ENCODE results near the gene DGAT2L6. TPM values are rescaled to one million over a fixed set of nuclear protein-coding genes. Genes with fewer than 3 reads are reported as not detected.

Gene DGAT2L6
- polyA plus RNA-seq, 1 donor from 2014 or later, result not detected

DNA sequence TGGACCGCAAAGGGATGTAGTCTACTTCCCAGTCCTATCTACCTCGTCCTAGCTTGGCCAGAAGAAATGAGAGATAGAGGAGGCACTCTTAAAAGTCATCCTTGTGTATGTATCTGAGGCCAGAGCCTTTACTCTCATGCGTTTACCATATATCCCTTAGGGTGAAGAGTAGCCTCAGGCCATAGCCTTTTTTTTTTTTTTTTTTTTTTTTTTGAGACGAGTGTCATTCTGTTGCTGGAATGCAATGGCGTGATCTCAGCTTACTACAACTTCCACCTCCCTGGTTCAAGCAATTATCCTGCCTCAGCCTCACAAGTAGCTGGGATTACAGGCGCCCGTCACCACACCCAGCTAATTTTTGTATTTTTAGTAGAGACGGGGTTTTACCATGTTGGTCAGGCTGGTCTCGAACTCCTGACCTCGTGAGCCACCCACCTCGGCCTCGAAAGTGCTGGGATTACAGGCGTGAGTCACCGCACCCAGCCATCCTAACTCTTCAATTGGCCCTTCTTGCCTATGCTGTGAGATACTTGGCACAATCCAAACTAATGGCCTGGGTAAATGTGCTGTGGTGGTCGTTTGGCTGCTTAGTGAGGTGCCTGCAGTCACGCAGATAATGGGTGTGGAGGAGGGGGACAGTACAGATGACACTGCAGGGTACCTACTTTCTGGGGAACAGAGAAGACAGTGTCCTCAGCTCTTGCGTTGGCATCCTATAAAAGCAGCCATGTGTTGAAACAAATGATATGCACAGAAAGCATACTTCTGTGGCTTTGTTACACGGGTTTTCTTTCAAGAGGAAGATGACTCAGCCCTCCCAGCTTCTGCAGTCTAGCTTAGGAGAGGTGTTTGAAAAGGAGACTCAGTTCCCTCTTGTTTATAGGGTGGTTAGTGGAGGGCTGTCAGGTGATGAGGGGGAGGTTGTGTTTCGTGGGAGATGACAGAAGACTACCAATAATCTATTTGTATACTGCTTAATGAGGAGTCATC is 10.4 kb upstream of the DGAT2L6 start:
- H3K9me2 ChIP-seq (ENCODE audit: insufficient read depth, low read length), result no peaks in the 10 kb centered on the region
- H2AFZ ChIP-seq (ENCODE audit: low read depth, low read length), result no peak overlapping the region
- no peaks in the 10 kb centered on the region for H3K79me2 ChIP-seq (replicated peaks; ENCODE audit: insufficient read depth, low read length)
- no peak overlapping the region for H3K9ac ChIP-seq (ENCODE audit: low read length)
- H4K20me1 ChIP-seq (ENCODE audit: insufficient read depth), result no peaks in the 10 kb centered on the region
- no peak overlapping the region for H3K27ac ChIP-seq (ENCODE audit: low read length)
- TF ChIP-seq TAF1 (IDR thresholded peaks at IDR 0.05; ENCODE audit: low read depth) (no peak), MXI1 (conservative IDR thresholded peaks at IDR 0.05; ENCODE audit: poor library complexity, severe bottlenecking) (no peak), SMC3 (conservative IDR thresholded peaks at IDR 0.05; ENCODE audit: poor library complexity) (no peak), RAD21 (conservative IDR thresholded peaks at IDR 0.05) (no peak), EZH2 (IDR thresholded peaks at IDR 0.05; ENCODE audit: borderline replicate concordance, insufficient read depth, low read length, poor library complexity, severe bottlenecking) (no peak), POLR2AphosphoS5 (IDR thresholded peaks at IDR 0.05) (no peak), EP300 (conservative IDR thresholded peaks at IDR 0.05; ENCODE audit: poor library complexity, severe bottlenecking) (no peak)
- TF ChIP-seq, protein P1, sequence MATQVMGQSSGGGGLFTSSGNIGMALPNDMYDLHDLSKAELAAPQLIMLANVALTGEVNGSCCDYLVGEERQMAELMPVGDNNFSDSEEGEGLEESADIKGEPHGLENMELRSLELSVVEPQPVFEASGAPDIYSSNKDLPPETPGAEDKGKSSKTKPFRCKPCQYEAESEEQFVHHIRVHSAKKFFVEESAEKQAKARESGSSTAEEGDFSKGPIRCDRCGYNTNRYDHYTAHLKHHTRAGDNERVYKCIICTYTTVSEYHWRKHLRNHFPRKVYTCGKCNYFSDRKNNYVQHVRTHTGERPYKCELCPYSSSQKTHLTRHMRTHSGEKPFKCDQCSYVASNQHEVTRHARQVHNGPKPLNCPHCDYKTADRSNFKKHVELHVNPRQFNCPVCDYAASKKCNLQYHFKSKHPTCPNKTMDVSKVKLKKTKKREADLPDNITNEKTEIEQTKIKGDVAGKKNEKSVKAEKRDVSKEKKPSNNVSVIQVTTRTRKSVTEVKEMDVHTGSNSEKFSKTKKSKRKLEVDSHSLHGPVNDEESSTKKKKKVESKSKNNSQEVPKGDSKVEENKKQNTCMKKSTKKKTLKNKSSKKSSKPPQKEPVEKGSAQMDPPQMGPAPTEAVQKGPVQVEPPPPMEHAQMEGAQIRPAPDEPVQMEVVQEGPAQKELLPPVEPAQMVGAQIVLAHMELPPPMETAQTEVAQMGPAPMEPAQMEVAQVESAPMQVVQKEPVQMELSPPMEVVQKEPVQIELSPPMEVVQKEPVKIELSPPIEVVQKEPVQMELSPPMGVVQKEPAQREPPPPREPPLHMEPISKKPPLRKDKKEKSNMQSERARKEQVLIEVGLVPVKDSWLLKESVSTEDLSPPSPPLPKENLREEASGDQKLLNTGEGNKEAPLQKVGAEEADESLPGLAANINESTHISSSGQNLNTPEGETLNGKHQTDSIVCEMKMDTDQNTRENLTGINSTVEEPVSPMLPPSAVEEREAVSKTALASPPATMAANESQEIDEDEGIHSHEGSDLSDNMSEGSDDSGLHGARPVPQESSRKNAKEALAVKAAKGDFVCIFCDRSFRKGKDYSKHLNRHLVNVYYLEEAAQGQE (IDR thresholded peaks at IDR 0.05; ENCODE audit: borderline replicate concordance), result no peak
- TF ChIP-seq, protein P2, sequence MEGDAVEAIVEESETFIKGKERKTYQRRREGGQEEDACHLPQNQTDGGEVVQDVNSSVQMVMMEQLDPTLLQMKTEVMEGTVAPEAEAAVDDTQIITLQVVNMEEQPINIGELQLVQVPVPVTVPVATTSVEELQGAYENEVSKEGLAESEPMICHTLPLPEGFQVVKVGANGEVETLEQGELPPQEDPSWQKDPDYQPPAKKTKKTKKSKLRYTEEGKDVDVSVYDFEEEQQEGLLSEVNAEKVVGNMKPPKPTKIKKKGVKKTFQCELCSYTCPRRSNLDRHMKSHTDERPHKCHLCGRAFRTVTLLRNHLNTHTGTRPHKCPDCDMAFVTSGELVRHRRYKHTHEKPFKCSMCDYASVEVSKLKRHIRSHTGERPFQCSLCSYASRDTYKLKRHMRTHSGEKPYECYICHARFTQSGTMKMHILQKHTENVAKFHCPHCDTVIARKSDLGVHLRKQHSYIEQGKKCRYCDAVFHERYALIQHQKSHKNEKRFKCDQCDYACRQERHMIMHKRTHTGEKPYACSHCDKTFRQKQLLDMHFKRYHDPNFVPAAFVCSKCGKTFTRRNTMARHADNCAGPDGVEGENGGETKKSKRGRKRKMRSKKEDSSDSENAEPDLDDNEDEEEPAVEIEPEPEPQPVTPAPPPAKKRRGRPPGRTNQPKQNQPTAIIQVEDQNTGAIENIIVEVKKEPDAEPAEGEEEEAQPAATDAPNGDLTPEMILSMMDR (IDR thresholded peaks at IDR 0.05; ENCODE audit: poor library complexity, severe bottlenecking), result no peak
- H3K9me3 ChIP-seq (ENCODE audit: low read length), result no peaks in the 10 kb centered on the region
- H3F3A ChIP-seq (ENCODE audit: insufficient read depth, low read length, poor library complexity, severe bottlenecking), result no peaks in the 10 kb centered on the region
- H3K4me3 ChIP-seq (ENCODE audit: low read length), result no peak overlapping the region
- no peaks in the 10 kb centered on the region for H3K27me3 ChIP-seq (ENCODE audit: insufficient read depth, low read depth, low read length)
- H3K4me2 ChIP-seq (ENCODE audit: low read length), result no peak overlapping the region
- no peaks in the 10 kb centered on the region for H3K36me3 ChIP-seq (ENCODE audit: insufficient read depth, low read length)

DNA sequence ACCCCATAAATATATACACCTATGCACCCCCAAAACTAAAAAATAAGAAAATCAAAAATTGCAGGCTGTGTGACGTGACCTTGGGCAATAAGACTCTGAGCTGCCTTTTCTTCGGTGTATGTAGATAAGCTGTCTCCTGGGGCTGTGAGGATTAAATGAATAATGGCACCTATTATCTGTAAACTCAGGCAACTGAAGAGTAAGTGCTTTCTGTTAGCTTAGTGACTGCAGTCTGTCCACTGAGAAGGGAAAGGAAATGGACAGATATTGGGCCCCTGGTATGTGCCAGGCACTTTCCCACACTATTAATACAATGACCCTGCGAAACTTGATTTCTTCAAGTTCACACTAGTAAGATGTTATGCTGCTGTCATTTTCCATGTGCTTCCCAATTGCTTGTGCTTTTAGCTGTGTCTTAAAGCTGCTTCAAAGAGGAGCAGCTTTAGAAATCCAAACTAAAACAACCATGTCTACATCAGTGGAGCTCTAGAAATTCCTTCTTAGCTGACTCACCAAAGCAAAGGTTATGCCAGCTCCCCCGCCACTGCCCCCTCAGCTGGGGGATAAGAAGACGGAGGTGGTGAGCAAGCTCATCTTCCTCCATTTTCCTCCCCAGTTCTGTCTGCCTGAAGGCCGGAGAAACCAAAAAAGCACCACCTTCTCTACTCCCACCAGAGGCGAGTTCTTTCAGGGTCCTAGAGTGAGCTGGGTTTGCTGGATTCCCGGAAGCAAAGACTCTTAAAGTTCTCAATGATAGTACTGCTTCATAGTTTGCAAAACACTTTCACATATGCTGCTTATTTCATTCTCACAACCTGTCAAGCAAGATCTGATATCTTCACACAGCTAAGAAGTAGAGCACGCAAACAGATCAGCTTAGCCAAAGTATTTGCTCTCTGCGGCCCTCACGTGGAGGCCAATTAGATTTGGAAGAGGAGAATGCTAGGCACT is 8.8 kb upstream of the DGAT2L6 start:
- H3K9me3 ChIP-seq (ENCODE audit: low read length), result no peaks in the 10 kb centered on the region
- H3K9me2 ChIP-seq (ENCODE audit: insufficient read depth, low read length), result no peaks in the 10 kb centered on the region
- H3K9ac ChIP-seq (ENCODE audit: low read length), result no peak overlapping the region
- H3K36me3 ChIP-seq (ENCODE audit: insufficient read depth, low read length), result no peaks in the 10 kb centered on the region
- H3K4me2 ChIP-seq (ENCODE audit: low read length), result no peak overlapping the region
- H4K20me1 ChIP-seq (ENCODE audit: insufficient read depth), result no peaks in the 10 kb centered on the region
- H3K4me3 ChIP-seq (ENCODE audit: low read length), result peak overlapping the region; percentile 49
- H2AFZ ChIP-seq (ENCODE audit: low read depth, low read length), result no peak overlapping the region
- TF ChIP-seq, protein P2 (IDR thresholded peaks at IDR 0.05; ENCODE audit: poor library complexity, severe bottlenecking), result no peak
- H3F3A ChIP-seq (ENCODE audit: insufficient read depth, low read length, poor library complexity, severe bottlenecking), result no peaks in the 10 kb centered on the region
- H3K79me2 ChIP-seq (replicated peaks; ENCODE audit: insufficient read depth, low read length), result no peaks in the 10 kb centered on the region
- no peak overlapping the region for H3K27ac ChIP-seq (ENCODE audit: low read length)
- no peaks in the 10 kb centered on the region for H3K27me3 ChIP-seq (ENCODE audit: insufficient read depth, low read depth, low read length)
